Common myeloid progenitor, CD34-positive (primary cell): Measurements from ENCODE around the gene WDR83.

ENCODE experiments used
- CTCF ChIA-PET: fragments of 350-600 bp; sonication (Branson Sonifier 250); formaldehyde crosslinking; loops from one replicate; lab custom pipeline; 2021; ENCODE audit warnings: antibody characterized with exemption; lab: Charles Lee
- POLR2A ChIA-PET: fragments of 350-600 bp; sonication (Branson Sonifier 250); formaldehyde crosslinking; loops from one replicate; lab custom pipeline; 2021; ENCODE audit warnings: antibody characterized with exemption; lab: Charles Lee
- DNase-seq, 3 donors: peaks; one replicate each; pipeline versions ENCODE4 v3.0.0 to v3.0.0-alpha.2; 2013
- H3K27ac ChIP-seq, 2 experiments: 1 replicate in 1 of 2; 2 replicates in 1 of 2; pipeline ENCODE4 v1.7.0; 2013; ENCODE audit warnings: inconsistent platforms in 2 of 2, low read length in 2 of 2, mild to moderate bottlenecking in 2 of 2, low read depth in 1 of 2, moderate library complexity in 1 of 2; ENCODE audit not compliant: severe bottlenecking in 2 of 2, insufficient read depth in 1 of 2, poor library complexity in 1 of 2
- H3K27me3 ChIP-seq, 5 experiments: replicated peaks in 2 of 5; 1 replicate in 3 of 5; 2 replicates in 2 of 5; pipeline versions ENCODE4 v1.6.1 to v1.7.0; 2013; ENCODE audit warnings: low read length in 4 of 5, mild to moderate bottlenecking in 2 of 5, moderate library complexity in 2 of 5, inconsistent platforms in 1 of 5; ENCODE audit not compliant: insufficient read depth in 5 of 5, control insufficient read depth in 4 of 5
- H3K36me3 ChIP-seq, 4 experiments: 1 replicate in 2 of 4; 2 replicates in 2 of 4; pipeline versions ENCODE4 v1.6.1 to v1.7.0; 2013; ENCODE audit warnings: low read length in 3 of 4, control low read depth in 1 of 4, mild to moderate bottlenecking in 1 of 4; ENCODE audit not compliant: control insufficient read depth in 4 of 4, insufficient read depth in 4 of 4
- H3K4me1 ChIP-seq, 4 experiments: 1 replicate in 3 of 4; 2 replicates in 1 of 4; pipeline versions ENCODE4 v1.6.1 to v1.7.1; 2013; ENCODE audit warnings: low read length in 3 of 4, mild to moderate bottlenecking in 3 of 4, control low read depth in 1 of 4, inconsistent platforms in 1 of 4, moderate library complexity in 1 of 4; ENCODE audit not compliant: control insufficient read depth in 4 of 4, insufficient read depth in 4 of 4; ENCODE audit errors: control extremely low read depth in 1 of 4
- H3K4me3 ChIP-seq, 7 experiments: 1 replicate in 4 of 7; 2 replicates in 3 of 7; pipeline versions ENCODE4 v1.5.1 to v1.7.0; 2013; ENCODE audit warnings: mild to moderate bottlenecking in 7 of 7, low read length in 6 of 7, moderate library complexity in 6 of 7, inconsistent platforms in 2 of 7, low read depth in 2 of 7, control low read depth in 1 of 7; ENCODE audit not compliant: insufficient read depth in 4 of 7, control insufficient read depth in 1 of 7; ENCODE audit errors: extremely low read depth in 1 of 7
- H3K9me3 ChIP-seq, 5 experiments: 1 replicate in 4 of 5; 2 replicates in 1 of 5; pipeline versions ENCODE4 v1.6.1 to v1.7.1; 2013; ENCODE audit warnings: low read length in 4 of 5, mild to moderate bottlenecking in 2 of 5, inconsistent platforms in 1 of 5, low read depth in 1 of 5, moderate library complexity in 1 of 5; ENCODE audit not compliant: control insufficient read depth in 4 of 5, insufficient read depth in 2 of 5; ENCODE audit errors: control extremely low read depth in 1 of 5
- WGBS: methylation state at CpG from one replicate; pipeline ENCODE4 v1.1.5; 2013; ENCODE audit not compliant: insufficient coverage; 5-methylcytosine and 5-hydroxymethylcytosine counted together

WDR83 gene

GRCh38 chr19:12628040-12629022 is 38.3 kb upstream of the WDR83 start:
- peak in 2 of 3 donors; percentile 21 to 58 for DNase-seq
- ChIA-PET CTCF (interaction anchor here (0.9 to 1.5 kb wide), 3 partner anchors 11 to 36 kb away, joined by 3 to 7 read pairs (median 3); no protein-coding TSS in a partner anchor), POLR2A (no interaction called here)
- no peaks in the 10 kb centered on the region for H3K27me3 ChIP-seq
- no peaks in the 10 kb centered on the region for H3K4me1 ChIP-seq
- over 99% methylated on average over 11 of the region's 17 CpGs for WGBS
- H3K4me3 ChIP-seq: peak overlapping the region in 1 of 7 experiments; percentile 19
- H3K36me3 ChIP-seq: peaks cover 30 to 63% (median 42%) of the 10 kb centered on the region in 4 experiments
- H3K9me3 ChIP-seq: peaks cover 6 to 37% (median 20%) of the 10 kb centered on the region in 5 experiments
- no peak overlapping the region for H3K27ac ChIP-seq

- ChIA-PET CTCF (no interaction called here), POLR2A (interaction anchor here (0.6 kb wide), 1 partner anchor 1210 kb away, joined by 3 read pairs; no protein-coding TSS in a partner anchor)
- Histone ChIP-seq H3K27me3 (no peaks in the 10 kb centered on the region), H3K36me3 (peaks cover 26 to 59% (median 39%) of the 10 kb centered on the region in 4 experiments), H3K4me1 (no peaks in the 10 kb centered on the region), H3K9me3 (peaks cover 6 to 37% (median 20%) of the 10 kb centered on the region in 5 experiments), H3K27ac (no peak overlapping the region), H3K4me3 (no peak overlapping the region)
- 100% methylated on average over 5 of the region's 7 CpGs for WGBS
- DNase-seq: no peak
Measured at GRCh38 chr19:12629215-12629614, 37.4 kb upstream of the WDR83 start.

GRCh38 chr19:12636631-12637030 is 30.0 kb upstream of the WDR83 start:
- no peaks in the 10 kb centered on the region for H3K27me3 ChIP-seq
- 95% methylated on average over 10 of the region's 13 CpGs for WGBS
- POLR2A ChIA-PET: no interaction called here

GRCh38 chr19:12638611-12639182 is 27.9 kb upstream of the WDR83 start:
- CTCF ChIA-PET: interaction anchor here (1.3 to 2.7 kb wide), 3 partner anchors 8 to 33 kb away, joined by 4 to 13 read pairs (median 5); no protein-coding TSS in a partner anchor
- POLR2A ChIA-PET: no interaction called here

More at GRCh38 chr19:12636631-12637030, 30.0 kb upstream of the WDR83 start:
- no peaks in the 10 kb centered on the region for H3K9me3 ChIP-seq
- H3K4me3 ChIP-seq: no peak overlapping the region
- H3K27ac ChIP-seq: no peak overlapping the region
- CTCF ChIA-PET: interaction anchor here (0.9 to 1.0 kb wide), 2 partner anchors 10 to 35 kb away, joined by 3 read pairs; no protein-coding TSS in a partner anchor
- H3K36me3 ChIP-seq: peaks cover 0 to 6% (median 0%) of the 10 kb centered on the region in 4 experiments
- no peak for DNase-seq
- peaks cover 0 to 11% (median 8%) of the 10 kb centered on the region in 4 experiments for H3K4me1 ChIP-seq

GRCh38 chr19:12639901-12640613 is 26.6 kb upstream of the WDR83 start:
- H3K4me1 ChIP-seq: peaks cover 0 to 11% (median 8%) of the 10 kb centered on the region in 4 experiments
- ChIA-PET POLR2A (interaction anchor here (0.6 to 2.1 kb wide), 4 partner anchors 26 to 444 kb away, joined by 3 to 8 read pairs (median 4); partner anchors contain the start of genes MAN2B1 and WDR83), CTCF (interaction anchor here (0.7 to 2.7 kb wide), 18 partner anchors 9 to 76 kb away, joined by 3 to 13 read pairs (median 4); partner anchors contain the start of genes FBXW9, MAN2B1, WDR83 and ZNF490)
- peaks cover 0 to 11% (median 0%) of the 10 kb centered on the region in 4 experiments for H3K36me3 ChIP-seq
- H3K27me3 ChIP-seq: no peaks in the 10 kb centered on the region
- H3K4me3 ChIP-seq: peak overlapping the region in 5 of 7 experiments; percentile 17 to 77 (median 64)
- H3K27ac ChIP-seq: no peak overlapping the region
- peak; percentile 93 to 96 (median 95) for DNase-seq
- no peaks in the 10 kb centered on the region for H3K9me3 ChIP-seq
- 6% methylated on average over 35 of the region's 39 CpGs for WGBS

More at GRCh38 chr19:12638611-12639182, 27.9 kb upstream of the WDR83 start:
- H3K9me3 ChIP-seq: no peaks in the 10 kb centered on the region
- H3K4me3 ChIP-seq: no peak overlapping the region
- DNase-seq: no peak
- WGBS: 99% methylated on average over 18 of the region's 22 CpGs
- H3K27me3 ChIP-seq: no peaks in the 10 kb centered on the region
- peaks cover 0 to 11% (median 8%) of the 10 kb centered on the region in 4 experiments for H3K4me1 ChIP-seq
- H3K27ac ChIP-seq: no peak overlapping the region
- peaks cover 0 to 1% (median 0%) of the 10 kb centered on the region in 4 experiments for H3K36me3 ChIP-seq

GRCh38 chr19:12641456-12641855 is 25.2 kb upstream of the WDR83 start:
- ChIA-PET POLR2A (interaction anchor here (2.1 kb wide), 1 partner anchor 24 kb away, joined by 8 read pairs; the partner anchor contains the start of genes MAN2B1 and WDR83), CTCF (interaction anchor here (1.6 kb wide), 1 partner anchor 14 kb away, joined by 3 read pairs; no protein-coding TSS in a partner anchor)
- peaks cover 0 to 11% (median 8%) of the 10 kb centered on the region in 4 experiments for H3K4me1 ChIP-seq
- no peaks in the 10 kb centered on the region for H3K27me3 ChIP-seq
- no peak overlapping the region for H3K27ac ChIP-seq
- no peaks in the 10 kb centered on the region for H3K9me3 ChIP-seq
- WGBS: 91% methylated on average over 13 of the region's 13 CpGs
- no peak for DNase-seq
- H3K4me3 ChIP-seq: no peak overlapping the region
- H3K36me3 ChIP-seq: peaks cover 0 to 15% (median 0%) of the 10 kb centered on the region in 4 experiments
